IMR-90 (cell line): Measurements from ENCODE around the gene FAM110D. TPM values are rescaled to one million over a fixed set of nuclear protein-coding genes. Genes with fewer than 3 reads are reported as not detected.

Source experiments
- ATAC-seq: fragments of 200-7000 bp; cut with Tn5 transposase; 2 replicates; pipeline ENCODE4 v1.9.1; 2020; ENCODE audit warnings: low read depth, mild to moderate bottlenecking, moderate library complexity
- BruUV-seq: library from RNA; stranded (reverse); fragments of 400-500 nt; replicated peaks from 2 replicates; lab custom pipeline; 2021; lab: Mats Ljungman, UMichigan
- CTCF ChIA-PET: fragments of 300-600 bp; formaldehyde crosslinking; extraction: SDS; loops from one replicate; lab custom pipeline; 2021; ENCODE audit warnings: antibody characterized with exemption; lab: Yijun Ruan, JAX
- POLR2A ChIA-PET: fragments of 300-600 bp; sonication (Branson Sonifier 250); formaldehyde crosslinking; loops from one replicate; lab custom pipeline; 2022; ENCODE audit warnings: antibody characterized with exemption; ENCODE audit not compliant: unreplicated experiment; lab: Charles Lee
- DNase-seq: peaks from one replicate; pipeline ENCODE4 v3.0.0; 2013
- H2AFZ ChIP-seq: replicated peaks from 2 replicates; pipeline ENCODE3; 2013; ENCODE audit warnings: low read length, mild to moderate bottlenecking; ENCODE audit not compliant: poor library complexity
- H2AK5ac ChIP-seq: 2 replicates; pipeline ENCODE4 v1.6.1; 2013; ENCODE audit warnings: low read depth, low read length, inconsistent platforms
- H2AK9ac ChIP-seq: replicated peaks from 2 replicates; pipeline ENCODE3; 2013; ENCODE audit warnings: mild to moderate bottlenecking, low read depth, low read length, moderate library complexity; ENCODE audit not compliant: poor library complexity
- H2BK120ac ChIP-seq: 2 replicates; pipeline ENCODE4 v1.6.1; 2013; ENCODE audit warnings: low read depth, low read length, inconsistent platforms
- H2BK15ac ChIP-seq: 3 replicates; pipeline ENCODE4 v1.6.1; 2013; ENCODE audit warnings: low read depth, low read length, inconsistent platforms
- H2BK20ac ChIP-seq: 2 replicates; pipeline ENCODE4 v1.6.1; 2013; ENCODE audit warnings: low read depth, mild to moderate bottlenecking, inconsistent platforms, low read length, moderate library complexity
- H2BK5ac ChIP-seq: 2 replicates; pipeline ENCODE4 v1.6.1; 2013; ENCODE audit warnings: mild to moderate bottlenecking, low read depth, low read length, inconsistent platforms; ENCODE audit not compliant: poor library complexity, severe bottlenecking
- H3K14ac ChIP-seq: replicated peaks from 2 replicates; pipeline ENCODE4 v1.6.1; 2013; ENCODE audit warnings: low read depth, low read length, inconsistent platforms
- H3K18ac ChIP-seq: 2 replicates; pipeline ENCODE4 v1.6.1; 2013; ENCODE audit warnings: low read depth, low read length, control low read depth
- H3K23ac ChIP-seq: 2 replicates; pipeline ENCODE4 v1.6.1; 2013; ENCODE audit warnings: low read depth, low read length, inconsistent platforms
- H3K27ac ChIP-seq: 2 replicates; pipeline ENCODE4 v1.5.1; 2013; ENCODE audit warnings: mild to moderate bottlenecking, control low read depth, low read length; ENCODE audit not compliant: insufficient read depth
- H3K27me3 ChIP-seq: 2 replicates; pipeline ENCODE4 v1.6.1; 2013; ENCODE audit warnings: low read length; ENCODE audit not compliant: control insufficient read depth, insufficient read depth
- H3K36me3 ChIP-seq: 2 replicates; pipeline ENCODE4 v1.6.1; 2013; ENCODE audit warnings: low read length, mixed read lengths; ENCODE audit not compliant: control insufficient read depth, insufficient read depth
- H3K4ac ChIP-seq: 2 replicates; pipeline ENCODE4 v1.6.1; 2013; ENCODE audit warnings: low read depth, low read length, inconsistent platforms
- H3K4me1 ChIP-seq: 2 replicates; pipeline ENCODE4 v1.6.1; 2013; ENCODE audit warnings: low read length, mixed read lengths; ENCODE audit not compliant: control insufficient read depth, insufficient read depth
- H3K4me2 ChIP-seq: 2 replicates; pipeline ENCODE4 v1.6.1; 2013; ENCODE audit warnings: low read depth, mild to moderate bottlenecking, control low read depth, low read length, moderate library complexity
- H3K4me3 ChIP-seq: 2 replicates; pipeline ENCODE4 v1.5.1; 2013; ENCODE audit warnings: low read depth, mild to moderate bottlenecking, control low read depth, low read length, moderate library complexity; ENCODE audit not compliant: insufficient read depth
- H3K56ac ChIP-seq: 2 replicates; pipeline ENCODE4 v1.6.1; 2013; ENCODE audit warnings: low read length, inconsistent platforms; ENCODE audit not compliant: insufficient read depth; ENCODE audit errors: extremely low read depth
- H3K79me1 ChIP-seq, 2 experiments: 2 replicates each; pipeline ENCODE4 v1.6.1; 2013; ENCODE audit warnings: low read length in 2 of 2, inconsistent platforms in 1 of 2, low read depth in 1 of 2
- H3K9ac ChIP-seq: 2 replicates; pipeline ENCODE4 v1.6.1; 2013; ENCODE audit warnings: low read depth, low read length, control low read depth
- H3K9me1 ChIP-seq: 2 replicates; pipeline ENCODE4 v1.6.1; 2013; ENCODE audit warnings: low read length, inconsistent platforms; ENCODE audit not compliant: insufficient read depth
- H3K9me3 ChIP-seq: 2 replicates; pipeline ENCODE4 v1.6.1; 2013; ENCODE audit warnings: low read length; ENCODE audit not compliant: control insufficient read depth, insufficient read depth
- H4K20me1 ChIP-seq: 2 replicates; pipeline ENCODE4 v1.6.1; 2013; ENCODE audit warnings: low read length, inconsistent platforms; ENCODE audit not compliant: insufficient read depth
- H4K5ac ChIP-seq: 2 replicates; pipeline ENCODE4 v1.6.1; 2013; ENCODE audit warnings: mild to moderate bottlenecking, low read depth, low read length, control low read depth
- H4K8ac ChIP-seq, 2 experiments: 2 replicates each; pipeline ENCODE4 v1.6.1; 2013; ENCODE audit warnings: low read depth in 2 of 2, low read length in 2 of 2, control low read depth in 1 of 2, inconsistent platforms in 1 of 2
- H4K91ac ChIP-seq: 2 replicates; pipeline ENCODE4 v1.6.1; 2013; ENCODE audit warnings: low read depth, low read length, inconsistent platforms; ENCODE audit not compliant: insufficient read depth
- BHLHE40 ChIP-seq: fragments of 150-350 bp; IDR thresholded peaks from 2 replicates; pipeline ENCODE4 v1.6.1; 2016; ENCODE audit warnings: mild to moderate bottlenecking, low read depth, low read length
- CEBPB ChIP-seq: IDR thresholded peaks from 2 replicates; pipeline ENCODE4 v1.6.1; 2012; ENCODE audit warnings: low read depth, low read length, improper control_type of control experiment
- CHD1 ChIP-seq: IDR thresholded peaks from 2 replicates; pipeline ENCODE4 v1.6.1; 2012; ENCODE audit warnings: low read depth, low read length, improper control_type of control experiment
- ELK1 ChIP-seq: fragments of 150-350 bp; IDR thresholded peaks from 2 replicates; pipeline ENCODE4 v1.6.1; 2016; ENCODE audit warnings: low read depth, mild to moderate bottlenecking, low read length, moderate library complexity, borderline replicate concordance
- FOS ChIP-seq: fragments of 150-350 bp; IDR thresholded peaks from 2 replicates; pipeline ENCODE4 v1.6.1; 2016; ENCODE audit warnings: low read depth, low read length
- MAZ ChIP-seq: IDR thresholded peaks from 2 replicates; pipeline ENCODE4 v1.6.1; 2012; ENCODE audit warnings: low read depth, mild to moderate bottlenecking, low read length, improper control_type of control experiment, moderate library complexity, borderline replicate concordance
- MXI1 ChIP-seq: IDR thresholded peaks from 2 replicates; pipeline ENCODE4 v1.6.1; 2012; ENCODE audit warnings: low read depth, mild to moderate bottlenecking, low read length, moderate library complexity, borderline replicate concordance
- POLR2A ChIP-seq: IDR thresholded peaks from 2 replicates; pipeline ENCODE4 v1.6.1; 2012; ENCODE audit warnings: mild to moderate bottlenecking, low read depth, low read length
- RAD21 ChIP-seq: IDR thresholded peaks from 2 replicates; pipeline ENCODE4 v1.6.1; 2012; ENCODE audit warnings: low read length, improper control_type of control experiment
- RCOR1 ChIP-seq: IDR thresholded peaks from 2 replicates; pipeline ENCODE4 v1.6.1; 2012; ENCODE audit warnings: mild to moderate bottlenecking, low read length, improper control_type of control experiment; ENCODE audit not compliant: insufficient replicate concordance
- RFX5 ChIP-seq: IDR thresholded peaks from 2 replicates; pipeline ENCODE4 v1.8.0; 2012; ENCODE audit warnings: low read depth, mild to moderate bottlenecking, low read length, moderate library complexity
- SMC3 ChIP-seq: fragments of 150-350 bp; IDR thresholded peaks from 2 replicates; pipeline ENCODE4 v1.6.1; 2016; ENCODE audit warnings: low read depth, mild to moderate bottlenecking, antibody characterized with exemption, low read length, moderate library complexity
- WGBS, 2 experiments: methylation state at CpG; one replicate each; pipeline versions ENCODE4 v1.1.5 to v1.1.7; 2013; ENCODE audit warnings: missing lambda C conversion rate in 2 of 2; ENCODE audit not compliant: insufficient read length in 1 of 2; ENCODE audit errors: extremely low coverage in 2 of 2; 5-methylcytosine and 5-hydroxymethylcytosine counted together
- dilution Hi-C: fragments of 300-500 bp; cut with HindIII; formaldehyde crosslinking; loops from one replicate; pipeline ENCODE4 v1.14.3; 2018; ENCODE audit warnings: low sequenced_read_pairs; ENCODE audit not compliant: unreplicated experiment
- in situ Hi-C: fragments of 300-500 bp; cut with MboI; formaldehyde crosslinking; loops from 3 replicates; pipeline ENCODE4 v1.14.3; 2019; ENCODE audit warnings: low sequenced_read_pairs, inconsistent platforms, mixed read lengths
- intact Hi-C: fragments of 100-400 bp; cut with micrococcal nuclease; formaldehyde crosslinking; loops from 2 replicates; pipeline ENCODE4 v1.10.0; 2022
- polyA plus RNA-seq, 3 experiments: library from polyadenylated mRNA; depleted of rRNA; stranded (reverse); fragments of >200 nt; gene quantifications; 2 replicates each; pipeline ENCODE4 v1.2.3, GENCODE V29; 2012; ENCODE audit warnings: low replicate concordance in 1 of 3
- total RNA-seq: library from RNA; depleted of rRNA; stranded (reverse); fragments of >200 nt; gene quantifications from 2 replicates; pipeline ENCODE4 v1.2.3, GENCODE V29; 2012
- TF ChIP-seq, protein P1 (sequence below): conservative IDR thresholded peaks from 2 replicates; pipeline ENCODE4 v1.5.1; 2012; ENCODE audit warnings: mild to moderate bottlenecking, low read depth, low read length, improper control_type of control experiment
- TF ChIP-seq, protein P2 (sequence below): fragments of 150-350 bp; IDR thresholded peaks from 2 replicates; pipeline ENCODE4 v1.6.1; 2017; ENCODE audit warnings: mild to moderate bottlenecking, antibody characterized with exemption, low read length, low read depth

The FAM110D gene
- total and polyA plus RNA-seq, 2 of the 4 experiments (the other 2 are of a cell fraction) = not detected

DNA sequence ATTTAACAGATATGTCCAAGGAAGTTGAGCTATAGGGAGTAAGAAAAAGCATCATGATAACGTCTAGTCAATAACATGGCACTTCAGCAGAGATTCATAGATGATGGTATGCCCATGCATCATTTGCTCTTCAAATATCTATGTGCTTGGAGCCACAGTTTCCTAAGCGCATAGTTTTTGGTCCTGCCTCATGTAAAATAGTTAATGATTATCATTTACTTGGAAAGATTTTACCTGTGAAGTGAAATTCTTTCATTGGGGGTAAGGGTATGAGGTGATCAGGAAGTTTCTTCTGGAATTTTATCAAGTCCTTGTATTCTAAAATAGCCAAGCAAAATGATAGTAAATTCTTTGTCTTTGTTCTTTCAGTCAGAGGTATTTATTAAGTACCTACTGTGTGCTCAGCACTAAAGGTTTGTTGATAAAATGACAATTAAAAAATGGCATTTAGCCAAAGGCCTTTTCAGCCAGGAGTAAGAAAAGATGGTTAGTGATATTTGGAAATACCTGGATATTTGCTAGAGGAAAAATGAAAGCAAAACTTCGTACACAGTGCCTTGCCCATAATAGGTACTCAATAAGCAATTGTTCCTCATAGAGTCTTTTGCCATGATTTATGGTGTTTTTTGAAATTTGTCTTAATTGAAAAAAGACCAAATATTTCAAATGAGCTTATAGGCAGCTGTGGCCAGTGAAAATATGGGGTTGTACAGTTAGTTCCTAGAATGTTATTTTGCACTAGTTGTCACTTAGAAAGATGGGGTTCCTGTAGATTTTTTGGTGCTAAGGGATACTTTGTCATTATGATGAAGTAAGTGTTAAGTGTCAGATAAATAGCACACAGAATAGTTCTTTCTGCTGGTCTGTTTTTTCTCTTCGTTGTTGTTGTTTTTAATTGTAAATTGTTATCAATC, 34.2 kb upstream of the FAM110D start:
- Histone ChIP-seq H3K4me1 (0 out of 2 replicates have a peak, but pooled peaks cover 1% of the 10 kb centered on the region), H3K56ac (no peak overlapping the region), H3K4me3 (no peak overlapping the region), H3K9ac (no peak overlapping the region), H2BK120ac (no peak overlapping the region), H2BK20ac (no peak overlapping the region), H3K79me1 (no peaks in the 10 kb centered on the region; a peak in 1 of 4 replicates), H2AFZ (no peak overlapping the region), H3K14ac (no peak overlapping the region), H3K27me3 (peaks cover 3% of the 10 kb centered on the region; the same call in 1 of the 2 replicates), H2AK9ac (no peak overlapping the region), H4K5ac (no peak overlapping the region), H4K91ac (no peak overlapping the region), H2BK15ac (no peak overlapping the region), H3K36me3 (peaks cover 4% of the 10 kb centered on the region; the same call in 1 of the 2 replicates), H3K9me1 (no peaks in the 10 kb centered on the region), H3K18ac (no peak overlapping the region), H2AK5ac (no peak overlapping the region), H3K4ac (no peak overlapping the region), H4K20me1 (no peaks in the 10 kb centered on the region), H3K23ac (no peak overlapping the region), H3K27ac (no peak overlapping the region), H3K4me2 (no peak overlapping the region), H2BK5ac (no peak overlapping the region), H4K8ac (no peak overlapping the region), H3K9me3 (no peaks in the 10 kb centered on the region)
- ChIA-PET CTCF (interaction anchor here (1.7 kb wide), 1 partner anchor 20 kb away, joined by 9 read pairs; no protein-coding TSS in a partner anchor), POLR2A (no interaction called here)
- BruUV-seq = no TSS peak
- DNase-seq (no peak), ATAC-seq (no peak)
- intact Hi-C loops (no loop called here), in situ Hi-C loops (no loop called here), dilution Hi-C loops (no loop called here)
- 67% methylated on average over 1 of the region's 4 CpGs; no CpG with 5 or more reads in 1 of the 2 experiments for WGBS, 2 experiments
- TF ChIP-seq BHLHE40 (no peak), ELK1 (no peak), CHD1 (no peak), RCOR1 (no peak), MAZ (no peak), POLR2A (no peak), RAD21 (no peak), FOS (no peak), CEBPB (no peak), SMC3 (no peak), MXI1 (no peak), RFX5 (no peak)
- TF ChIP-seq, protein P1, sequence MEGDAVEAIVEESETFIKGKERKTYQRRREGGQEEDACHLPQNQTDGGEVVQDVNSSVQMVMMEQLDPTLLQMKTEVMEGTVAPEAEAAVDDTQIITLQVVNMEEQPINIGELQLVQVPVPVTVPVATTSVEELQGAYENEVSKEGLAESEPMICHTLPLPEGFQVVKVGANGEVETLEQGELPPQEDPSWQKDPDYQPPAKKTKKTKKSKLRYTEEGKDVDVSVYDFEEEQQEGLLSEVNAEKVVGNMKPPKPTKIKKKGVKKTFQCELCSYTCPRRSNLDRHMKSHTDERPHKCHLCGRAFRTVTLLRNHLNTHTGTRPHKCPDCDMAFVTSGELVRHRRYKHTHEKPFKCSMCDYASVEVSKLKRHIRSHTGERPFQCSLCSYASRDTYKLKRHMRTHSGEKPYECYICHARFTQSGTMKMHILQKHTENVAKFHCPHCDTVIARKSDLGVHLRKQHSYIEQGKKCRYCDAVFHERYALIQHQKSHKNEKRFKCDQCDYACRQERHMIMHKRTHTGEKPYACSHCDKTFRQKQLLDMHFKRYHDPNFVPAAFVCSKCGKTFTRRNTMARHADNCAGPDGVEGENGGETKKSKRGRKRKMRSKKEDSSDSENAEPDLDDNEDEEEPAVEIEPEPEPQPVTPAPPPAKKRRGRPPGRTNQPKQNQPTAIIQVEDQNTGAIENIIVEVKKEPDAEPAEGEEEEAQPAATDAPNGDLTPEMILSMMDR = no peak
- TF ChIP-seq, protein P2, sequence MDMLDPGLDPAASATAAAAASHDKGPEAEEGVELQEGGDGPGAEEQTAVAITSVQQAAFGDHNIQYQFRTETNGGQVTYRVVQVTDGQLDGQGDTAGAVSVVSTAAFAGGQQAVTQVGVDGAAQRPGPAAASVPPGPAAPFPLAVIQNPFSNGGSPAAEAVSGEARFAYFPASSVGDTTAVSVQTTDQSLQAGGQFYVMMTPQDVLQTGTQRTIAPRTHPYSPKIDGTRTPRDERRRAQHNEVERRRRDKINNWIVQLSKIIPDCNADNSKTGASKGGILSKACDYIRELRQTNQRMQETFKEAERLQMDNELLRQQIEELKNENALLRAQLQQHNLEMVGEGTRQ = no peak
